GM21360 (cell line): Measurements from ENCODE around the gene RHOC.
A peak's percentile ranks its signal among the peaks of the same experiment; 100 is the strongest.

Experiments
- ATAC-seq: cut with Tn5 transposase; IDR thresholded peaks from one replicate; pipeline ENCODE4 v1.9.1; 2021; ENCODE audit warnings: mild to moderate bottlenecking, moderate library complexity; ENCODE audit not compliant: unreplicated experiment

RHOC gene

GRCh38 chr1:112702420-112703261 is 4.3 kb downstream of the RHOC start:
- ATAC-seq: no peak

DNA sequence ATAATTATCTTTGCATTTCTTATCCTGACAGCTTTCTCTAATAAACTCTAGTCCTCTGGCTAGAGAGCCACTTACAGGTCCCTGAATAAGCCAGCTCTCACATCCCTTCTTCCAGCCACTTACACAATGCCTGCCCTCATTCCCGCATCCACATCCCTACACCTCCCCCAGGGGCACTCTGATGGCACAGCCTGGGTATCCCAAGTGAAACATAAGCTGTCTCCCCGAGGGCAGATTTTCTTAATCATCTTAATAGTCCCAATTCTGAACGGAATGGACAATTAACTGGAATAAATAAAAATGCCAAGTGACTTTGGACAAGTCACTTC is 4.9 kb downstream of the RHOC start:
- ATAC-seq: no peak

GRCh38 chr1:112701227-112702066 is 5.5 kb downstream of the RHOC start:
- ATAC-seq: no peak

DNA sequence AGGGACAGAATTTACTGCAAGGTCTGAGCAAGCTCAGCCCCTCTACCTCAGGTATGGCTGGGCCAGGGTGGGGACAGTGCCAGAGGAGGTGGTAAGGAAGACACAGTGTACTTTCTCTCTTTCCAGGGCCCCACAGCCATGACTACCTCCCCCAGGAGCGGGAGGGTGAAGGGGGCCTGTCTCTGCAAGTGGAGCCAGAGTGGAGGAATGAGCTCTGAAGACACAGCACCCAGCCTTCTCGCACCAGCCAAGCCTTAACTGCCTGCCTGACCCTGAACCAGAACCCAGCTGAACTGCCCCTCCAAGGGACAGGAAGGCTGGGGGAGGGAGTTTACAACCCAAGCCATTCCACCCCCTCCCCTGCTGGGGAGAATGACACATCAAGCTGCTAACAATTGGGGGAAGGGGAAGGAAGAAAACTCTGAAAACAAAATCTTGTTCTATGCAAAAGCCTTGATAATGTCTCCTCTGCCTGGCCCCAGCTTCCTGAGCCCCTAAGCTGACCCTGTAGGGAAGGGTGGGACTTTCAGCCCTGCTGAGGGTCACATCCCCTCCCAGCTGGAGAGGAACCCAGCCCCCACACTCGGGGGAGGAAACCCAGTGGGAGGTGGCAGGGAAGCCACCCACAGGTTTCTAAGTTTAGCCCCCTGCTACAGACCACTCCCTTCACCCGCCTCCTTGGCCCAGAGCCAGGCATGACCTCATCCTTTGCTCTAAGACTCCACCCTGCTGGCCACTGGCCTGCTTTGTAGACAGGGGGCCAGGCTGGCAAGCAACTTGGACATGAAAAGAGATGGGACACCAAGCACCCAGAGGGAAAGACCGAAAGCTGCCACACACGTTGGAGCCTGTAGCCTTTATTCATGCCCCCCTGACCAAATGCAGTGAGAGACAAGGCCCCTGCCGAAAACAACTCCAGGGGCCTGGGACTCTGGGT is 6.4 kb downstream of the RHOC start:
- peak; percentile 30 for ATAC-seq

DNA sequence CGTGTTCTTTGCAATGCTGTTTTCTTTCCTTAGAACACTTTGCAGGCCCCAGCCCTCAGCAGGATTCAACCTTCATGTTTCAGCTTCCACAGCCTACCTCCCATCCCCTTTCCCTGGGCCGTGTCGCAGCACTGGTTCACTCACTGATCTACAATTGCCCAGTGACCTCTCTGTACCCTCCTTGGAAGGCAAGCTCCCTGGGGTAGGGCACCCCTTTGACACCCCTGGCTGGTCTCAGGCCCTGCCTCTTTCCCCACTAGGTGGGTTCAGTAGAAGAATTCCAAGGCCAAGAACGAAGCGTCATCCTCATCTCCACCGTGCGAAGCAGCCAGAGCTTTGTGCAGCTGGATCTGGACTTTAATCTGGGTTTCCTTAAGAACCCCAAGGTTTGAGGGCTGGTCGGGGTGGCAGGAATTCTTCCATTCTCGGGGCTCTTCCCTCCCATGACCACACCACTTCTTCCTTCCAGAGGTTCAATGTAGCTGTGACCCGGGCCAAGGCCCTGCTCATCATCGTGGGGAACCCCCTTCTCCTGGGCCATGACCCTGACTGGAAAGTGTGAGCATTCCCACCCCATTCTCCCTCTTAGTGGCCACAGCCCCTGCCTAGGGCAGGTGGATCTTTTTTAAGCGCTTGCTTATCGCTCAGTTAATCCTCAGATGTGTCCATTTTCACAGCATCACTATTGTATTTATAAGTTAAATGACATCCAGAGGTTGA is 7.3 kb downstream of the RHOC start:
- ATAC-seq: no peak

- no peak for ATAC-seq
These were observed 8.3 kb downstream of the RHOC start for GRCh38 chr1:112698366-112699310.

- no peak for ATAC-seq
These were observed 9.1 kb downstream of the RHOC start for GRCh38 chr1:112697781-112698201.

GRCh38 chr1:112696578-112697314 is 10.2 kb downstream of the RHOC start:
- ATAC-seq: no peak

- ATAC-seq: no peak
These were observed 11.7 kb downstream of the RHOC start for GRCh38 chr1:112695276-112695675.

- ATAC-seq: no peak
These were observed 12.5 kb downstream of the RHOC start for GRCh38 chr1:112694363-112694929.

- ATAC-seq: no peak
These were observed 13.1 kb downstream of the RHOC start for GRCh38 chr1:112693821-112694220.

DNA sequence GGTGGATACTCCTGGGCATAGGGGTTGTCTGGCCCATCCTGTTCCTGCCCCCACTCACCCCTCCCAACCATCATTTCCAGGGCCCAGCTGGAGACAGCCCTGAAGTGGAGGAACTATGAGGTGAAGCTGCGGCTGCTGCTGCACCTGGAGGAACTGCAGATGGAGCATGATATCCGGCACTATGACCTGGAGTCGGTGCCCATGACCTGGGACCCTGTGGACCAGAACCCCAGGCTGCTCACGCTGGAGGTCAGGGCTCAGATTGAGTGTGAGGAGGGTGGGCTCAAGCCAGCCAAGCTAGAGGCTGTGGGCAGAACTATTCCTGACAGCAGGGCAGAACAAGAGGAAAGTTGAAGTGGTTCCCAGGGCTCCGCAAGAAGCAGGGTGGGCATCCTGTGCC is 14.2 kb downstream of the RHOC start:
- ATAC-seq: no peak

GRCh38 chr1:112689842-112690237 is 17.1 kb downstream of the RHOC start:
- ATAC-seq: no peak

DNA sequence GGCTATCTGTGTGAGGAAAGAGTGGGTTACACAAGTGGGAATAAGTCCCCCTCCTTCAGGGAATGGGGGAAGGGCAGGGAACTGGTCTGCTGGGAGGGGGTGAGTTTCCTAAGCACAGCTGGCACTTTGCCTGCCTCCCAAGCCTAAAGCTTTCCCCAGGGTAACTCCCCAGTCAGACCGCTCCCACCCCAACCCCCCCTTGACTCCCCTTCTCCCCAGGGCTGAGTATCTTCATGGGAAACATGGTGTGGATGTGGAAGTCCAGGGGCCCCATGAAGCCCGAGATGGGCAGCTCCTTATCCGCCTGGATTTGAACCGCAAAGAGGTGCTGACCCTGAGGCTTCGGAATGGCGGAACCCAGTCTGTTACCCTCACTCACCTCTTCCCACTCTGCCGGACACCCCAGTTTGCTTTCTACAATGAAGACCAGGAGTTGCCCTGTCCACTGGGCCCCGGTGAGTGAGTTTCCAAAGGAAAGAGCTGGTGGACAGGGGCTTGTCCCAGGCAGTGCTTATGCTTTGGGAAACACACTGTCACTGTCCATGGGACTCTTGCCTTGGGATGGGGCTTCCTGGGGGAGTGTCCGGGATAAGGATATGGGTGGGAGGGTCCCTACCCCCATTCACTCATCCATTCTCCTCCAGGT is 17.6 kb downstream of the RHOC start:
- ATAC-seq: no peak

DNA sequence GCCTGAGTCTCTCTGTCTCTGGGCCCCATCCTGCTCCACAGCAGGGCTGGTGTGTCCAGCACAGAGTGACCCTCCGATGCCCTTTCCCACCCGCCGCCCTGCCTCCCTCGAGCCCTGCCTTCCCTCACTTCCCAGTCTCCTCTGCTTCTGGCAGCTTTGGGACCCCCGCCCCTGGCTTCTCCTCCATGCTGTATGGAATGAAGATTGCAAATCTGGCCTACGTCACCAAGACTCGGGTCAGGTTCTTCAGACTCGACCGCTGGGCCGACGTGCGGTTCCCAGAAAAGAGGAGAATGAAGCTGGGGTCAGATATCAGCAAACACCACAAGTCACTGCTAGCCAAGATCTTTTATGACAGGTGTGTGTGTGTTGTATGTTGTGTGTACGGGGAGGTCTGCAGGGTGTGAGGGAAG is 18.1 kb downstream of the RHOC start:
- no peak for ATAC-seq

- ATAC-seq: no peak
These were observed 19.0 kb downstream of the RHOC start for GRCh38 chr1:112687785-112688496.

DNA sequence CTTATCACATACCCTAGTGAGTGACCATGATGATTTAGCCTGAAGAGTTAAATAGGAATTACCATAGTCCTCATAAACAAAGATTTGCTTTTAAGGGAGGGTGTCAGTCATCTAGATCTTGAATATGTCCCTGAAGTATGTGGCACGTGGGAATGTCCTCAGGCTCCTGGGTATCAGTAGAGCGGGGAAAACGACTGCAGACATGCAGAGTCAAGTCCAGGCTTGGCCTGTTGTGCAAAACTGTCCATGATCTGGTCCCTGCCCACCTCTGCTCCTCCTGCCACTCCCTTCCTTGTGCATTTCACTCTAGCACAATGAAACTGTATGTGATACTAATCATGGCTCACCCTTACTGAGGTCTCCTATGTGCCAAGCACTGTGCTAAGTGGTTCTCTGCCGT is 19.6 kb downstream of the RHOC start:
- no peak for ATAC-seq
